LNCaP clone FGC (cell line): ENCODE data around the gene ANKZF1.

ENCODE experiments used
- DNase-seq: peaks from one replicate; pipeline ENCODE4 v3.0.0-alpha.2; 2011; ENCODE audit warnings: low read depth
- H3K4me3 ChIP-seq: 2 replicates; pipeline ENCODE4 v1.5.1; 2011; ENCODE audit warnings: mild to moderate bottlenecking, low read depth, low read length, control low read depth
- CTCF ChIP-seq: IDR thresholded peaks from 2 replicates; pipeline ENCODE4 v1.5.1; 2012; ENCODE audit warnings: mild to moderate bottlenecking; ENCODE audit not compliant: control insufficient read depth, insufficient read depth; ENCODE audit errors: extremely low read depth

Gene ANKZF1

GRCh38 chr2:219261024-219261855 lies 31.6 kb downstream of the ANKZF1 start:
- TF ChIP-seq CTCF: no peak
- DNase-seq: no peak
- H3K4me3 ChIP-seq: no peak overlapping the region

- no peak for DNase-seq
- no peak overlapping the region for H3K4me3 ChIP-seq
- TF ChIP-seq CTCF: no peak
These were observed 36.6 kb downstream of the ANKZF1 start for GRCh38 chr2:219266232-219266631.

GRCh38 chr2:219266886-219267285 lies 37.3 kb downstream of the ANKZF1 start:
- H3K4me3 ChIP-seq: no peak overlapping the region
- no peak for TF ChIP-seq CTCF
- no peak for DNase-seq

- DNase-seq: no peak
- H3K4me3 ChIP-seq: no peak overlapping the region
- TF ChIP-seq CTCF: no peak
These were observed 38.7 kb downstream of the ANKZF1 start for GRCh38 chr2:219268294-219268693.

GRCh38 chr2:219269362-219270054 lies 39.9 kb downstream of the ANKZF1 start:
- DNase-seq: no peak
- no peak for TF ChIP-seq CTCF
- H3K4me3 ChIP-seq: no peak overlapping the region

- DNase-seq: no peak
- TF ChIP-seq CTCF: no peak
- H3K4me3 ChIP-seq: no peak overlapping the region
These were observed 40.4 kb downstream of the ANKZF1 start for GRCh38 chr2:219270055-219270372.
